ENCODE data around the gene LOXL4. TPM values are rescaled to one million over a fixed set of nuclear protein-coding genes. Genes with fewer than 3 reads are reported as not detected.

LOXL4 gene
- total and polyA plus RNA-seq, 4 experiments from 2014 or later, result 0.10 TPM; not detected in 3

DNA sequence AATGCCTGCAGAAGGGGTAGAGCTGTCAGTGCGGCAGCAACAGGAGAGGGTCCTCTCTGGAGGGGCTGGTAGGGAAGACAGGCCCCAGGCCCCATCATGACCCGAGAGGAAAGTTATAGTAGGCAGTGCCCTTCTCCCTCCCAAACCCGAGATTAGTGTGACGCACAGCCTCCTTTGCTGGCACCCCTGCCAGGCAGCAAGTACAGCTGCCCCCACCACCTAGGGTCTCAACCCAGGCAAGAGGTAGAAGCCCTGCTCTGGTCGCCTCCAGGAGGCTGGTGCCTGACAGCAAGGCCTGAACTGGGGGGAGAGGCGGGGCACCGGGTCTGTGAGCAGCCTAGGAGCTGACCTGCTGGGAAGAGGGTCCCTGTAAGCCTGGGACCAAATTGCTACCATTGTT is 15.5 kb downstream of the LOXL4 start:
- intact Hi-C loops (cut with micrococcal nuclease), result no loop called here
- ChIA-PET POLR2A (ENCODE audit: partially characterized antibody) (no interaction called here), CTCF (ENCODE audit: partially characterized antibody) (no interaction called here)
- H3K4me3 Mint-ChIP-seq, result no peak overlapping the region
- H3K27ac Mint-ChIP-seq, result no peak overlapping the region
- H3K9me3 Mint-ChIP-seq, result no peaks in the 10 kb centered on the region
- no peaks in the 10 kb centered on the region for H3K4me1 Mint-ChIP-seq
- no peaks in the 10 kb centered on the region for H3K27me3 Mint-ChIP-seq
- no peak overlapping the region for H3K27ac ChIP-seq (ENCODE audit: low read depth, low read length)
- H3K9me3 ChIP-seq (ENCODE audit: control insufficient read depth in 1 of 2, low read length in 2 of 2), result no peaks in the 10 kb centered on the region
- no peaks in the 10 kb centered on the region for H3K4me1 ChIP-seq (ENCODE audit: insufficient read depth, low read length)
- DNase-seq, result no peak
- H3K4me3 ChIP-seq (ENCODE audit: low read length in 2 of 2), result no peak overlapping the region
- H3K27me3 ChIP-seq (ENCODE audit: insufficient read depth, low read length), result no peaks in the 10 kb centered on the region
- peaks cover 17% of the 10 kb centered on the region for H3K36me3 ChIP-seq (ENCODE audit: insufficient read depth, low read length)
- H3K36me3 Mint-ChIP-seq, result peaks cover 45 to 55% of the 10 kb centered on the region in 2 donors

GRCh38 chr10:98251399-98251798 is 16.6 kb downstream of the LOXL4 start:
- Histone ChIP-seq H3K27me3 (ENCODE audit: insufficient read depth, low read length) (no peaks in the 10 kb centered on the region), H3K27ac (ENCODE audit: low read depth, low read length) (no peak overlapping the region), H3K4me3 (ENCODE audit: low read length in 2 of 2) (no peak overlapping the region), H3K9me3 (ENCODE audit: control insufficient read depth in 1 of 2, low read length in 2 of 2) (no peaks in the 10 kb centered on the region), H3K4me1 (ENCODE audit: insufficient read depth, low read length) (no peaks in the 10 kb centered on the region), H3K36me3 (ENCODE audit: insufficient read depth, low read length) (peaks cover 21% of the 10 kb centered on the region)
- Mint-ChIP-seq H3K9me3 (no peaks in the 10 kb centered on the region), H3K4me3 (no peak overlapping the region), H3K27ac (no peak overlapping the region), H3K27me3 (no peaks in the 10 kb centered on the region), H3K36me3 (peaks cover 47 to 63% of the 10 kb centered on the region in 2 donors), H3K4me1 (no peaks in the 10 kb centered on the region)
- POLR2A ChIA-PET (ENCODE audit: partially characterized antibody), result no interaction called here
- DNase-seq, result no peak
- intact Hi-C loops (cut with micrococcal nuclease), result no loop called here
- CTCF ChIA-PET (ENCODE audit: partially characterized antibody), result no interaction called here

- Mint-ChIP-seq H3K27me3 (no peaks in the 10 kb centered on the region), H3K4me3 (no peak overlapping the region), H3K36me3 (peaks cover 54 to 71% of the 10 kb centered on the region in 2 donors), H3K9me3 (no peaks in the 10 kb centered on the region), H3K4me1 (peaks cover 0 to 1% (median 0%) of the 10 kb centered on the region in 4 donors), H3K27ac (peak overlapping the region in 2 of 7 donors; percentile 31 to 58)
- H3K4me1 ChIP-seq (ENCODE audit: insufficient read depth, low read length), result no peaks in the 10 kb centered on the region
- no peak overlapping the region for H3K4me3 ChIP-seq (ENCODE audit: low read length in 2 of 2)
- DNase-seq, result no peak
- no peaks in the 10 kb centered on the region for H3K27me3 ChIP-seq (ENCODE audit: insufficient read depth, low read length)
- intact Hi-C loops (cut with micrococcal nuclease), result no loop called here
- peaks cover 44% of the 10 kb centered on the region for H3K36me3 ChIP-seq (ENCODE audit: insufficient read depth, low read length)
- POLR2A ChIA-PET (ENCODE audit: partially characterized antibody), result no interaction called here
- no peaks in the 10 kb centered on the region for H3K9me3 ChIP-seq (ENCODE audit: control insufficient read depth in 1 of 2, low read length in 2 of 2)
- no peak overlapping the region for H3K27ac ChIP-seq (ENCODE audit: low read depth, low read length)
- CTCF ChIA-PET (ENCODE audit: partially characterized antibody), result no interaction called here
Measured at GRCh38 chr10:98249134-98249533, 18.9 kb downstream of the LOXL4 start.

GRCh38 chr10:98248018-98248417 is 20.0 kb downstream of the LOXL4 start:
- CTCF ChIA-PET (ENCODE audit: partially characterized antibody), result no interaction called here
- peaks cover 60 to 79% of the 10 kb centered on the region in 2 donors for H3K36me3 Mint-ChIP-seq
- no peak overlapping the region for H3K4me3 Mint-ChIP-seq
- no peaks in the 10 kb centered on the region for H3K4me1 ChIP-seq (ENCODE audit: insufficient read depth, low read length)
- POLR2A ChIA-PET (ENCODE audit: partially characterized antibody), result no interaction called here
- no peak overlapping the region for H3K4me3 ChIP-seq (ENCODE audit: low read length in 2 of 2)
- H3K27me3 ChIP-seq (ENCODE audit: insufficient read depth, low read length), result no peaks in the 10 kb centered on the region
- H3K9me3 ChIP-seq (ENCODE audit: control insufficient read depth in 1 of 2, low read length in 2 of 2), result no peaks in the 10 kb centered on the region
- H3K9me3 Mint-ChIP-seq, result no peaks in the 10 kb centered on the region
- peaks cover 48% of the 10 kb centered on the region for H3K36me3 ChIP-seq (ENCODE audit: insufficient read depth, low read length)
- intact Hi-C loops (cut with micrococcal nuclease), result no loop called here
- H3K27ac ChIP-seq (ENCODE audit: low read depth, low read length), result no peak overlapping the region
- DNase-seq, result no peak
- H3K27ac Mint-ChIP-seq, result peak overlapping the region in 1 of 7 donors; percentile 58
- peaks cover 0 to 1% (median 0%) of the 10 kb centered on the region in 4 donors for H3K4me1 Mint-ChIP-seq
- no peaks in the 10 kb centered on the region for H3K27me3 Mint-ChIP-seq

DNA sequence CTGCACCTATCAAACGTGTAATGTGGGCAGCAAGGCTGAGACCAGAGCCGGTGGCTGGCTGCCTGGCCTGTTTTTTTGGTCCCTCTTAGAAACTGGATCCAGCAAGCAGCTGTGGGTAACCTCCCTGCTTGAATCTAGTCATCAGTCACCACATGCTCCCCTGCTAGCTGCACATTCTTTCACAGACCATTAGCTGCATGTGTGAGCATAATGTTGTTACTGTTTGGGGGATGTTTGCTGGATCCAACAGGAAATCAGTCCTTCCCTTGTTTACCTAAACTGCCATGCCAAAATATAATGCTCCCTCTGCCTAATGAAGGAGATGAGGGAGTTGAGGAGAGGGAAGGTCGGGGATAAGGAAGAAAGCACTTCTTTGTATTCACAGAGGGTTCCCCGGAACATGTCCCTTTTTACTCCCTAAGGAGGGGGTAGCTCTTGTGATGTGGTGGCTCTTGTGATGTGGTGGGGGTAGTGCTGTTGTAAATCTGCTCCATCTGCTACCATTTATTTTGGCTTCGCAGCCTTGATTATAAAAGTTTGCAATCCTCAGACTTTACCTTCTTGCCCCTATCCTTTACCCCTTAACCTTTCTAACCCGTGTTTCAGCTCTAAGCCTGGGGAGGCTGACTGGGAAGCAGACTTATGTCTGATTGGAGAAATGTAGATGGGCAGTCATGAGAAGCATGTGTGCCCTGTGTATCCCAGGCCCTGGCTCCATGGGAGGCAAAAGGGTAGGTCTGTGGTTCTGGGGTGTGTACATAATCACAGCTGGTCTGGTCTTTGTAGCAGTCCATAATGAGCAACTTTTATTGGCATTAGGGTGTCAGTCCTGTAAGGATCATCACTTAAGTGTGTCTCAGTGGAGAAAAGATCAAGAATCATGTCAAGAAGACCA is 20.8 kb downstream of the LOXL4 start:
- Mint-ChIP-seq H3K4me3 (no peak overlapping the region), H3K27me3 (no peaks in the 10 kb centered on the region), H3K36me3 (peaks cover 67 to 82% of the 10 kb centered on the region in 2 donors), H3K27ac (peak overlapping the region in 2 of 7 donors; percentile 35 to 49), H3K4me1 (peaks cover 0 to 1% (median 0%) of the 10 kb centered on the region in 4 donors), H3K9me3 (no peaks in the 10 kb centered on the region)
- CTCF ChIA-PET (ENCODE audit: partially characterized antibody), result no interaction called here
- H3K9me3 ChIP-seq (ENCODE audit: control insufficient read depth in 1 of 2, low read length in 2 of 2), result no peaks in the 10 kb centered on the region
- POLR2A ChIA-PET (ENCODE audit: partially characterized antibody), result no interaction called here
- no peak overlapping the region for H3K27ac ChIP-seq (ENCODE audit: low read depth, low read length)
- no peak overlapping the region for H3K4me3 ChIP-seq (ENCODE audit: low read length in 2 of 2)
- DNase-seq, result no peak
- H3K27me3 ChIP-seq (ENCODE audit: insufficient read depth, low read length), result no peaks in the 10 kb centered on the region
- intact Hi-C loops (cut with micrococcal nuclease), result no loop called here
- no peaks in the 10 kb centered on the region for H3K4me1 ChIP-seq (ENCODE audit: insufficient read depth, low read length)
- peaks cover 54% of the 10 kb centered on the region for H3K36me3 ChIP-seq (ENCODE audit: insufficient read depth, low read length)

- ChIA-PET POLR2A (ENCODE audit: partially characterized antibody) (no interaction called here), CTCF (ENCODE audit: partially characterized antibody) (no interaction called here)
- Histone ChIP-seq H3K27ac (ENCODE audit: low read depth, low read length) (no peak overlapping the region), H3K9me3 (ENCODE audit: control insufficient read depth in 1 of 2, low read length in 2 of 2) (no peaks in the 10 kb centered on the region), H3K36me3 (ENCODE audit: insufficient read depth, low read length) (peaks cover 54% of the 10 kb centered on the region), H3K4me1 (ENCODE audit: insufficient read depth, low read length) (no peaks in the 10 kb centered on the region), H3K27me3 (ENCODE audit: insufficient read depth, low read length) (no peaks in the 10 kb centered on the region), H3K4me3 (ENCODE audit: low read length in 2 of 2) (no peak overlapping the region)
- H3K27ac Mint-ChIP-seq, result peak overlapping the region in 1 of 7 donors; percentile 79
- H3K4me1 Mint-ChIP-seq, result peaks cover 0 to 1% (median 0%) of the 10 kb centered on the region in 4 donors
- H3K36me3 Mint-ChIP-seq, result peaks cover 56 to 81% of the 10 kb centered on the region in 2 donors
- no peak overlapping the region for H3K4me3 Mint-ChIP-seq
- no peak for DNase-seq
- no peaks in the 10 kb centered on the region for H3K27me3 Mint-ChIP-seq
- intact Hi-C loops (cut with micrococcal nuclease), result no loop called here
- no peaks in the 10 kb centered on the region for H3K9me3 Mint-ChIP-seq
Measured at GRCh38 chr10:98244586-98244985, 23.4 kb downstream of the LOXL4 start.

- H3K4me3 Mint-ChIP-seq, result no peak overlapping the region
- H3K27ac Mint-ChIP-seq, result peak overlapping the region in 1 of 7 donors; percentile 79
- Histone ChIP-seq H3K27ac (ENCODE audit: low read depth, low read length) (no peak overlapping the region), H3K4me3 (ENCODE audit: low read length in 2 of 2) (no peak overlapping the region), H3K27me3 (ENCODE audit: insufficient read depth, low read length) (no peaks in the 10 kb centered on the region), H3K4me1 (ENCODE audit: insufficient read depth, low read length) (no peaks in the 10 kb centered on the region), H3K36me3 (ENCODE audit: insufficient read depth, low read length) (peaks cover 58% of the 10 kb centered on the region), H3K9me3 (ENCODE audit: control insufficient read depth in 1 of 2, low read length in 2 of 2) (no peaks in the 10 kb centered on the region)
- no peaks in the 10 kb centered on the region for H3K9me3 Mint-ChIP-seq
- H3K27me3 Mint-ChIP-seq, result no peaks in the 10 kb centered on the region
- intact Hi-C loops (cut with micrococcal nuclease), result no loop called here
- DNase-seq, result no peak
- peaks cover 0 to 1% (median 0%) of the 10 kb centered on the region in 4 donors for H3K4me1 Mint-ChIP-seq
- peaks cover 52 to 79% of the 10 kb centered on the region in 2 donors for H3K36me3 Mint-ChIP-seq
- CTCF ChIA-PET (ENCODE audit: partially characterized antibody), result no interaction called here
- POLR2A ChIA-PET (ENCODE audit: partially characterized antibody), result no interaction called here
Measured at GRCh38 chr10:98244141-98244540, 23.9 kb downstream of the LOXL4 start.

All from CD4-positive, alpha-beta memory T cell (primary cell).